ENCODE results near the gene ZNF232.
"Not testable (repeated sequence)": the region's sequence is repeated elsewhere in the genome, so short reads cannot be mapped to it uniquely, and the experiment has no call there.

ZNF232 gene

GRCh38 chr17:5111402-5112204, at the start of gene ZNF232:
Gene ZNF232, minus strand, starts transcription at chr17:5111878. Its CDS starts 56 bp downstream, at chr17:5111822.
- DNase-seq, result peak; percentile 96

- DNase-seq, result not testable (repeated sequence)
Observed at GRCh38 chr17:5160702-5161101, 49.0 kb upstream of the ZNF232 start.

- DNase-seq, result not testable (repeated sequence)
Observed at GRCh38 chr17:5146122-5146521, 34.4 kb upstream of the ZNF232 start.

GRCh38 chr17:5142877-5143276, 31.2 kb upstream of the ZNF232 start:
- not testable (repeated sequence) for DNase-seq

GRCh38 chr17:5139458-5139732, 27.7 kb upstream of the ZNF232 start:
- no peak for DNase-seq

GRCh38 chr17:5138616-5139457, 27.2 kb upstream of the ZNF232 start:
- no peak for DNase-seq

- DNase-seq, result not testable (repeated sequence)
Observed at GRCh38 chr17:5138198-5138544, 26.5 kb upstream of the ZNF232 start.

- not testable (repeated sequence) for DNase-seq
Observed at GRCh38 chr17:5137511-5138197, 26.0 kb upstream of the ZNF232 start.

GRCh38 chr17:5136580-5137412, 25.1 kb upstream of the ZNF232 start:
- DNase-seq, result not testable (repeated sequence)

GRCh38 chr17:5135726-5136579, 24.3 kb upstream of the ZNF232 start:
- DNase-seq, result no peak

- DNase-seq, result not testable (repeated sequence)
Observed at GRCh38 chr17:5135131-5135712, 23.5 kb upstream of the ZNF232 start.

GRCh38 chr17:5134571-5134970, 22.9 kb upstream of the ZNF232 start:
- not testable (repeated sequence) for DNase-seq

GRCh38 chr17:5133961-5134360, 22.3 kb upstream of the ZNF232 start:
- not testable (repeated sequence) for DNase-seq

- DNase-seq, result no peak
Observed at GRCh38 chr17:5133311-5133710, 21.6 kb upstream of the ZNF232 start.

GRCh38 chr17:5132503-5133225, 21.0 kb upstream of the ZNF232 start:
- DNase-seq, result not testable (repeated sequence)

- not testable (repeated sequence) for DNase-seq
Observed at GRCh38 chr17:5131799-5132502, 20.3 kb upstream of the ZNF232 start.

- no peak for DNase-seq
Observed at GRCh38 chr17:5131146-5131715, 19.6 kb upstream of the ZNF232 start.

GRCh38 chr17:5130687-5131086, 19.0 kb upstream of the ZNF232 start:
- not testable (repeated sequence) for DNase-seq

GRCh38 chr17:5130261-5130660, 18.6 kb upstream of the ZNF232 start:
- DNase-seq, result not testable (repeated sequence)

Measured in stimulated activated CD8-positive, alpha-beta memory T cell treated with anti-CD3 and anti-CD28 coated beads, Interleukin-4, amount 100 ng/mL, for 48 hours (primary cell).